Measurements from ENCODE around the gene NEFH. TPM values are rescaled to one million over a fixed set of nuclear protein-coding genes. Genes with fewer than 3 reads are reported as not detected.
"Not testable (repeated sequence)": the region's sequence is repeated elsewhere in the genome, so short reads cannot be mapped to it uniquely, and the experiment has no call there.

NEFH gene
- 1 to 10 TPM; 2.1 to 2.7 TPM for total RNA-seq

- ChIA-PET CTCF (no interaction called here), POLR2A (no interaction called here)
- intact Hi-C loops (cut with DNase I, micrococcal nuclease) = no loop called here
- H3K4me1 Mint-ChIP-seq = peaks cover 8% of the 10 kb centered on the region
- ATAC-seq = no peak
- peaks cover 46% of the 10 kb centered on the region for H3K27me3 Mint-ChIP-seq
- no peak within 1 kb of the TSS for H3K27ac Mint-ChIP-seq
- no peak for DNase-seq
- no peaks in the 10 kb centered on the region for H3K36me3 Mint-ChIP-seq (ENCODE audit: low read depth)
- H3K4me3 Mint-ChIP-seq = peak within 1 kb of the TSS; percentile 38
- no peaks in the 10 kb centered on the region for H3K9me3 Mint-ChIP-seq (ENCODE audit: low read depth)
Measured at GRCh38 chr22:29479417-29480261, at the start of gene NEFH. NEFH (plus strand) TSS chr22:29480218; CDS start chr22:29480263, 45 bp downstream.

- Mint-ChIP-seq H3K4me1 (no peaks in the 10 kb centered on the region), H3K27me3 (peaks cover 9% of the 10 kb centered on the region)
- POLR2A ChIA-PET = interaction anchor here (0.7 kb wide), 2 partner anchors 72 to 381 kb away, joined by 3 to 4 read pairs; no protein-coding TSS in a partner anchor
Measured at GRCh38 chr22:29431986-29432385, 48.0 kb upstream of the NEFH start.

DNA sequence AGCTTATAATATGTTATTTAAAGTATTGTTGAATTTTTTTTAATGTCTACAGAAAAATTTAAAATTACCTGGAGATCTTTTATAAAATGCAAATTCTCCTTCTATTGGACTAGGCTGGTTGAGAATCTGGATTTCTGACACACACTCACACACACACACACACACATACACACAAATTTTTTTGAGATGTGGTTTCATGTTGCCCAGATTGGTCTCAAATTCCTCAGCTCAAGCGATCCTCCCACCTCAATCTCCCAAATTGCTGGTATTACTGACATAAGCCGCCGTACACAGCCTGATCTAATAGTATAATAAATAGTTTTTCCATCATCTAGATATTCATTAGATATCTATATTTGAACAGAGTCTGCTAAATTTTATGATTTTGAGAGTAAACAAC lies 46.2 kb upstream of the NEFH start:
- peaks cover 7% of the 10 kb centered on the region for H3K27me3 Mint-ChIP-seq
- no peak for ATAC-seq
- intact Hi-C loops (cut with DNase I, micrococcal nuclease) = no loop called here

More at GRCh38 chr22:29431986-29432385, 48.0 kb upstream of the NEFH start:
- no peaks in the 10 kb centered on the region for H3K36me3 Mint-ChIP-seq (ENCODE audit: low read depth)
- H3K4me3 Mint-ChIP-seq = no peak overlapping the region
- CTCF ChIA-PET = interaction anchor here (0.7 to 0.8 kb wide), 2 partner anchors 39 to 41 kb away, joined by 3 read pairs; no protein-coding TSS in a partner anchor
- H3K9me3 Mint-ChIP-seq (ENCODE audit: low read depth) = no peaks in the 10 kb centered on the region
- ATAC-seq = no peak
- no peak for DNase-seq
- intact Hi-C loops (cut with DNase I, micrococcal nuclease) = no loop called here
- H3K27ac Mint-ChIP-seq = no peak overlapping the region

GRCh38 chr22:29434288-29434687 lies 45.7 kb upstream of the NEFH start:
- Mint-ChIP-seq H3K4me1 (no peaks in the 10 kb centered on the region), H3K9me3 (ENCODE audit: low read depth) (no peaks in the 10 kb centered on the region), H3K4me3 (no peak overlapping the region), H3K36me3 (ENCODE audit: low read depth) (no peaks in the 10 kb centered on the region), H3K27me3 (peaks cover 7% of the 10 kb centered on the region), H3K27ac (no peak overlapping the region)
- ChIA-PET CTCF (interaction anchor here (0.6 kb wide), 1 partner anchor 42 kb away, joined by 3 read pairs; no protein-coding TSS in a partner anchor), POLR2A (no interaction called here)
- DNase-seq (no peak), ATAC-seq (no peak)
- intact Hi-C loops (cut with DNase I, micrococcal nuclease) = no loop called here

More for the DNA sequence above, 46.2 kb upstream of the NEFH start:
- Mint-ChIP-seq H3K4me1 (no peaks in the 10 kb centered on the region), H3K27ac (no peak overlapping the region), H3K36me3 (ENCODE audit: low read depth) (no peaks in the 10 kb centered on the region), H3K9me3 (ENCODE audit: low read depth) (no peaks in the 10 kb centered on the region), H3K4me3 (no peak overlapping the region)
- ChIA-PET CTCF (interaction anchor here (0.6 kb wide), 1 partner anchor 42 kb away, joined by 3 read pairs; no protein-coding TSS in a partner anchor), POLR2A (no interaction called here)
- DNase-seq = no peak

DNA sequence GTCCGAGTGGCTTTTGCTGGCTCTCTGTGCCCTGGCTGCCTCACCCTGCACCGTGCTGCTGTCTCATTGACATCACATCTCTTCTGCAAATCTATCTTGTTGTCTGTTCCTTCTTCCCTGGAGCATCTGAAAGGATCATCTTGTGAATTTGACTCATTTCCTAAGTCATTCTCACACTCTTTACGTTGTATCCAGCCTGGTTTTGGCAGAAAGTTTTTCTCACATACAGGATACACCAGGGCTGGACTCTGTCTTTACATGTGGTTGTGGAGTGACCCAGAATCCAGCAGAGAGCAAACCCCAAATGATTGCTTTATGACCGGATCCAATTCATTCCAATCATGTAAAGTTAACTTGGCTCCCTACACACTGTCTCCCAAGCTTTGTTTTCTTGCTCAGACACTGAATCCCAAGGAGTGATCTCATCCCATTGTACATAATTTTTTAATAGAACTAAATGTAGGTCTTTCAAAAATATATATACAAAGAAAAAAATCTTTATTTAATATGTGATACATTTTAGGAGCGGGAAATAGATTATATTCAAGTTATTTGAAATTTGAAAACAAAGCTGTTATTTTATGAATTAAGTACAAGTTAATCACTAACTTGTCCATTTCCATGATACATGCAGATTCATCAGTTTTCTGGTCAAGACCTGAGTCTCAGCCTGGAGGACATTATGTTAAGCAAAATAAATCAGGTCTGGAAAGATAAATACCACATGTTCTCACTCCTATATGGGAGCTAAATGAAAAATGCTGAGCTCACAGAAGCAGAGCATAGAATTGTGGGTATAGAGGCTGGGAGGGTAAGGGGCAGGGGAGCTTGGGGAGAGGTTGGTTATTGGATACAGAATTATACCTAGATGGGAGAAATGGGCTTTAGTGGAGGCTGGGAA lies 44.5 kb upstream of the NEFH start:
- DNase-seq (no peak), ATAC-seq (no peak)
- no peaks in the 10 kb centered on the region for H3K4me1 Mint-ChIP-seq
- ChIA-PET POLR2A (no interaction called here), CTCF (interaction anchor here (0.6 to 1.0 kb wide), 2 partner anchors 18 to 42 kb away, joined by 3 read pairs; no protein-coding TSS in a partner anchor)
- H3K27me3 Mint-ChIP-seq = peaks cover 7% of the 10 kb centered on the region
- H3K9me3 Mint-ChIP-seq (ENCODE audit: low read depth) = no peaks in the 10 kb centered on the region
- no peaks in the 10 kb centered on the region for H3K36me3 Mint-ChIP-seq (ENCODE audit: low read depth)
- H3K4me3 Mint-ChIP-seq = no peak overlapping the region
- H3K27ac Mint-ChIP-seq = no peak overlapping the region
- intact Hi-C loops (cut with DNase I, micrococcal nuclease) = no loop called here

GRCh38 chr22:29438283-29438682 lies 41.7 kb upstream of the NEFH start, which contains the start of gene RFPL1:
RFPL1 (plus strand) TSS chr22:29438583.
- CTCF ChIA-PET; H3K4me1 Mint-ChIP-seq; H3K4me3 Mint-ChIP-seq; ATAC-seq; intact Hi-C loops (cut with DNase I, micrococcal nuclease); H3K27me3 Mint-ChIP-seq; POLR2A ChIA-PET; H3K9me3 Mint-ChIP-seq (ENCODE audit: low read depth); H3K27ac Mint-ChIP-seq; DNase-seq; H3K36me3 Mint-ChIP-seq (ENCODE audit: low read depth): not testable (repeated sequence)

DNA sequence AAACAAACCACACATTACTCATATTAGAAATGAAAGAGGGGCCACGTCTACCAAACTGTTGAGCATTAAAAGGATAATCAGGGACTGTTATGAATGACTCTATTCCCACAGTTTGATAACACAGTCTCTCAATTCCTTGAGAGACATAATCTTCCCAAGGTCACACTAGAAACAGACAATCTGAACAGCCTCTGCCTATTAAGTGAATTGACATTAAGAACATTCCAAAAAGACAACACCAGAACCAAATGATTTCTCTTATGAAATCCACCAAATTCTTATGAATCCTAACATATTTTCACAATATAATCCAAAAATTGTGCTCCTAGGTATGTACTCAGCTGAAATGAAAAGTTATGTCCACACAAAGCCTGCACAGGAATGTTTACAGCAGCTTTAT lies 37.0 kb upstream of the NEFH start:
- Mint-ChIP-seq H3K4me3 (no peak overlapping the region), H3K36me3 (ENCODE audit: low read depth) (no peaks in the 10 kb centered on the region), H3K27ac (no peak overlapping the region), H3K27me3 (peaks cover 9% of the 10 kb centered on the region), H3K9me3 (ENCODE audit: low read depth) (no peaks in the 10 kb centered on the region), H3K4me1 (no peaks in the 10 kb centered on the region)
- CTCF ChIA-PET = no interaction called here
- ATAC-seq = no peak
- intact Hi-C loops (cut with DNase I, micrococcal nuclease) = no loop called here
- DNase-seq = no peak
- POLR2A ChIA-PET = no interaction called here

DNA sequence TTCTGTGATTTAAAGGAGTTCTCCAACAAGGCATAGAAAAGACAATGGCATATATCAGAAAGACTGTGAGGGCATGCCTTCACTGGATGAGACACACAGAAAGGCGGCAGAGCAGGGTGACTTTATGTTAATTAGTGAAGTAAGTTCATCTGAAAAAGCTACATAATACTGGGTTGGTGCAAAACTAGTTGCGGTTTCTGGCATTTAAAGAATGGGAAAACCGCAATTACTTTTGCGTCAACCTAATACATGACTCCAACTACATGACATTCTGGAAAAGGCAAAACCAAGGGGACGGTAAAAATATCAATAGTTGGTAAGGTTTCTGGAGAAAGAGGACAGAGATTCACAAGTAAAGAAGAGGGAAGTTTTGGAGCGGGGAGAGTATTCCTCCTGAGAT lies 36.6 kb upstream of the NEFH start:
- no peak for ATAC-seq

DNA sequence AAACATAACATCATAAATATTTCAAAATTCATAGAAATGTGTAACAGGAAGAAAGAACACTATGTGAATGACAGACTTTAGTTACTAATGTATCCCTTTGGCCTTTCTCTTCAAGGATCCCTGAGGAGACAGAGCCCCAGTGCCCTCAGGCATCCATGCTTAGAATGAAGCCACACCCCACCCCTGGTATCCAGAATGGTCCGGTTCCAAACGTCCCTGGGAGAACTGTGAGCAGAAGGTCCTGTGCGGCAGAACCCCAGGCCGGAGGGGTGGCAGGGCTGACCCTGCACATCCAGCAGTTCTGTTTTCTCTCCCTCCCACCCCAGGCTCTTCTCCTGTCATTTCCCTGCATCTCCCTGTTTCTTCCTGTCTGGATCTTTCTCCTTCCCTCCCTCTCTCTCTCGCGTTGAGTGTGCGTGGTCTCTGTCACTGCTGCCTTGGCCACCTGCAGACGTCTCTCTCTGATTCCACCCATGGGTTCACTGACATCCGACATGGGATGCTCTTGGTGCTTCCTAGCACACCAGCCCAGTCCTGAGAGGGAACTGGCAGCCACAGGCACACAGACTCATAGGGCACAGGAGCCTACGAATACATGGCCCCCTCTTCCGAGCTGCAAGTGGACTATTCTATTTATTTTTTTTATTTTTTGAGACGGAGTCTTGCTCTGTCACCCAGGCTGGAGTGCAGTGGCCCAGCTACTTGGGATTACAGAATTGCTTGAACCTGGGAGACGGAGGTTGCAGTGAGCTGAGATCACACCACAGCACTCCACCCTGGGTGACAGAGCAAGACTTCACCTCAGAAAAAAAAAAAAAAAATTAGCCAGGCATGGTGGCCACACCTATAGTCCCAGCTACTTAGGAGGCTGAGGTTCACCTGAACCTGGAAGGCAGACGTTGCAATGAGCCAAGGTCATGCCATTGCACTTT lies 35.9 kb upstream of the NEFH start:
- no peak for ATAC-seq
- H3K27ac Mint-ChIP-seq = no peak overlapping the region
- H3K36me3 Mint-ChIP-seq (ENCODE audit: low read depth) = no peaks in the 10 kb centered on the region
- ChIA-PET POLR2A (no interaction called here), CTCF (no interaction called here)
- DNase-seq = no peak
- no peaks in the 10 kb centered on the region for H3K9me3 Mint-ChIP-seq (ENCODE audit: low read depth)
- no peak overlapping the region for H3K4me3 Mint-ChIP-seq
- intact Hi-C loops (cut with DNase I, micrococcal nuclease) = no loop called here
- peaks cover 9% of the 10 kb centered on the region for H3K27me3 Mint-ChIP-seq
- no peaks in the 10 kb centered on the region for H3K4me1 Mint-ChIP-seq

More for the DNA sequence above, 36.6 kb upstream of the NEFH start:
- CTCF ChIA-PET = no interaction called here
- peaks cover 9% of the 10 kb centered on the region for H3K27me3 Mint-ChIP-seq
- no peak for DNase-seq
- no peaks in the 10 kb centered on the region for H3K4me1 Mint-ChIP-seq
- POLR2A ChIA-PET = no interaction called here
- H3K27ac Mint-ChIP-seq = no peak overlapping the region
- H3K36me3 Mint-ChIP-seq (ENCODE audit: low read depth) = no peaks in the 10 kb centered on the region
- H3K9me3 Mint-ChIP-seq (ENCODE audit: low read depth) = no peaks in the 10 kb centered on the region
- no peak overlapping the region for H3K4me3 Mint-ChIP-seq
- intact Hi-C loops (cut with DNase I, micrococcal nuclease) = no loop called here

- no peaks in the 10 kb centered on the region for H3K9me3 Mint-ChIP-seq (ENCODE audit: low read depth)
- no peak for DNase-seq
- no peak overlapping the region for H3K4me3 Mint-ChIP-seq
- H3K36me3 Mint-ChIP-seq (ENCODE audit: low read depth) = no peaks in the 10 kb centered on the region
- POLR2A ChIA-PET = no interaction called here
- intact Hi-C loops (cut with DNase I, micrococcal nuclease) = no loop called here
- no peak overlapping the region for H3K27ac Mint-ChIP-seq
- ATAC-seq = no peak
- H3K27me3 Mint-ChIP-seq = peaks cover 9% of the 10 kb centered on the region
- CTCF ChIA-PET = no interaction called here
- no peaks in the 10 kb centered on the region for H3K4me1 Mint-ChIP-seq
Measured at GRCh38 chr22:29445508-29445907, 34.5 kb upstream of the NEFH start.

- Mint-ChIP-seq H3K27me3 (peaks cover 7% of the 10 kb centered on the region), H3K36me3 (ENCODE audit: low read depth) (no peaks in the 10 kb centered on the region), H3K27ac (no peak overlapping the region), H3K9me3 (ENCODE audit: low read depth) (no peaks in the 10 kb centered on the region), H3K4me1 (no peaks in the 10 kb centered on the region), H3K4me3 (no peak overlapping the region)
- ChIA-PET CTCF (interaction anchor here (0.6 kb wide), 1 partner anchor 91 kb away, joined by 3 read pairs; no protein-coding TSS in a partner anchor), POLR2A (no interaction called here)
- ATAC-seq (no peak), DNase-seq (no peak)
- intact Hi-C loops (cut with DNase I, micrococcal nuclease) = loop anchor here in 1 of 2 experiments (2.0 kb wide), 1 partner anchor 19 kb away; no protein-coding TSS in a partner anchor
Measured at GRCh38 chr22:29447906-29448305, 32.1 kb upstream of the NEFH start.
